ENCODE data around the gene CHTF18.
"Not testable (repeated sequence)": the region's sequence is repeated elsewhere in the genome, so short reads cannot be mapped to it uniquely, and the experiment has no call there.

The CHTF18 gene

GRCh38 chr16:788399-789126 is at the start of gene CHTF18:
Gene CHTF18, plus strand, starts transcription at chr16:788620. Its CDS starts 65 bp downstream, at chr16:788685.
- TF ChIP-seq CTCF (IDR thresholded peaks at IDR 0.05; ENCODE audit: insufficient read depth, low read depth, low read length, missing control alignments): no peak
- H3K4me3 ChIP-seq (ENCODE audit: low read depth, low read length): peak within 1 kb of the TSS; percentile 95
- peak; percentile 96 for DNase-seq (ENCODE audit: low read depth)

GRCh38 chr16:739560-740458 is 48.6 kb upstream of the CHTF18 start:
- no peak for DNase-seq (ENCODE audit: low read depth)
- H3K4me3 ChIP-seq (ENCODE audit: low read depth, low read length): peak overlapping the region; percentile 89
- no peak for TF ChIP-seq CTCF (IDR thresholded peaks at IDR 0.05; ENCODE audit: insufficient read depth, low read depth, low read length, missing control alignments)

- no peak for DNase-seq (ENCODE audit: low read depth)
- peak overlapping the region; percentile 89 for H3K4me3 ChIP-seq (ENCODE audit: low read depth, low read length)
- no peak for TF ChIP-seq CTCF (IDR thresholded peaks at IDR 0.05; ENCODE audit: insufficient read depth, low read depth, low read length, missing control alignments)
Observed at GRCh38 chr16:740459-740763, 48.0 kb upstream of the CHTF18 start.

- TF ChIP-seq CTCF (IDR thresholded peaks at IDR 0.05; ENCODE audit: insufficient read depth, low read depth, low read length, missing control alignments): peak; percentile 93
- DNase-seq (ENCODE audit: low read depth): peak; percentile 97
- H3K4me3 ChIP-seq (ENCODE audit: low read depth, low read length): peak within 1 kb of the TSS; percentile 89
Observed at GRCh38 chr16:740764-741505, 47.5 kb upstream of the CHTF18 start, which contains the start of gene CIAO3. Gene CIAO3, minus strand, starts transcription at chr16:740997. Its CDS starts 12 bp downstream, at chr16:740985.

GRCh38 chr16:741986-742629 is 46.3 kb upstream of the CHTF18 start:
- no peak for TF ChIP-seq CTCF (IDR thresholded peaks at IDR 0.05; ENCODE audit: insufficient read depth, low read depth, low read length, missing control alignments)
- H3K4me3 ChIP-seq (ENCODE audit: low read depth, low read length): no peak overlapping the region
- DNase-seq (ENCODE audit: low read depth): no peak

GRCh38 chr16:742894-743293 is 45.5 kb upstream of the CHTF18 start:
- H3K4me3 ChIP-seq (ENCODE audit: low read depth, low read length); DNase-seq (ENCODE audit: low read depth): not testable (repeated sequence)
